Bone marrow (tissue), 2 donors: ENCODE data around the gene ARHGEF19.

Experiments
- DNase-seq, 2 donors: peaks; one replicate each; lab custom pipeline; 2025; lab: John Stamatoyannopoulos, UW

The ARHGEF19 gene

DNA sequence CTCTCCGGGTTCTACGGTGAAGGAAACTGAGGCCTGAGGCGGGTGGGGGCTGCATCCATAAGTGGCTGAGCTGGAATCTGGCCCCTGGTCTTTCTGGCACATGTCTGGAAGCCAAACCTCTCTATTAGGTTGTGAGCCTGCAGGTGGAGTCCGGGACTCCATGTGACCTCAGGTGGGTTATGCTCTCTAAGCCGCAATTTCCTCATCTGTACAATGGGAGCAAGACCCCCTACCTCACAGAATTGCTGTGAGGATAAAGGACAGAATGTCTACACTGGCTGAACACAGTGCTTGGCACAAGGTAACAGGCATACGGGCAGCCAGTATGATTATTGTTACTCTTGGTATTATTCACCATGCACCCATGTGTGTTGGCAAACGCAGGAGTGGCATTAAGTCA is 63.3 kb downstream of the ARHGEF19 start:
- no peak for DNase-seq

GRCh38 chr1:16148329-16149092 is 63.9 kb downstream of the ARHGEF19 start:
- DNase-seq, result no peak
